GM18526 (cell line): ENCODE data around the gene GPR84.

Experiments
- POLR2A ChIP-seq: IDR thresholded peaks from 3 replicates; pipeline ENCODE4 v1.6.1; 2011; ENCODE audit not compliant: insufficient read length; ENCODE audit errors: extremely low read depth

Gene GPR84

GRCh38 chr12:54371328-54372112 lies 7.2 kb upstream of the GPR84 start:
- TF ChIP-seq POLR2A: no peak

- no peak for TF ChIP-seq POLR2A
Observed at GRCh38 chr12:54370171-54370730, 6.0 kb upstream of the GPR84 start.

GRCh38 chr12:54369597-54370131 lies 5.4 kb upstream of the GPR84 start:
- TF ChIP-seq POLR2A: no peak

- TF ChIP-seq POLR2A: no peak
Observed at GRCh38 chr12:54368709-54369596, 4.7 kb upstream of the GPR84 start.

- no peak for TF ChIP-seq POLR2A
Observed at GRCh38 chr12:54368025-54368708, 3.9 kb upstream of the GPR84 start.

GRCh38 chr12:54363618-54364017 lies 668 bp downstream of the GPR84 start:
- no peak for TF ChIP-seq POLR2A

- no peak for TF ChIP-seq POLR2A
Observed at GRCh38 chr12:54363047-54363446, 1.2 kb downstream of the GPR84 start.

- no peak for TF ChIP-seq POLR2A
Observed at GRCh38 chr12:54360717-54361456, 3.4 kb downstream of the GPR84 start.

GRCh38 chr12:54359762-54360351 lies 4.4 kb downstream of the GPR84 start:
- TF ChIP-seq POLR2A: no peak

- no peak for TF ChIP-seq POLR2A
Observed at GRCh38 chr12:54358945-54359761, 5.1 kb downstream of the GPR84 start.

- no peak for TF ChIP-seq POLR2A
Observed at GRCh38 chr12:54358191-54358944, 5.9 kb downstream of the GPR84 start.

- TF ChIP-seq POLR2A: no peak
Observed at GRCh38 chr12:54357506-54358190, 6.6 kb downstream of the GPR84 start.
